ENCODE data around the gene COL27A1. TPM values are rescaled to one million over a fixed set of nuclear protein-coding genes. Genes with fewer than 3 reads are reported as not detected.

The COL27A1 gene
- total RNA-seq, 2 donors from 2014 or later, result 18.5 to 57.1 TPM

GRCh38 chr9:114341991-114342390, 186.7 kb downstream of the COL27A1 start:
- ATAC-seq (ENCODE audit: insufficient number of reproducible peaks, low FRiP score, low read depth) (no peak), DNase-seq (ENCODE audit: low spot score) (no peak)
- no peak for TF ChIP-seq CTCF (IDR thresholded peaks at IDR 0.05)
- Histone ChIP-seq H3K27me3 (replicated peaks; ENCODE audit: insufficient read depth) (no peaks in the 10 kb centered on the region), H3K36me3 (peaks cover 82% of the 10 kb centered on the region), H3K27ac (no peak overlapping the region), H3K4me1 (ENCODE audit: control insufficient read depth in 1 of 2, low read depth in 2 of 2) (no peaks in the 10 kb centered on the region), H3K9me3 (no peaks in the 10 kb centered on the region), H3K4me3 (no peak overlapping the region)

GRCh38 chr9:114342755-114343440, 187.6 kb downstream of the COL27A1 start:
- ATAC-seq (ENCODE audit: insufficient number of reproducible peaks, low FRiP score, low read depth) (no peak), DNase-seq (ENCODE audit: low spot score) (no peak)
- no peak overlapping the region for H3K27ac ChIP-seq
- no peak overlapping the region for H3K4me3 ChIP-seq
- no peaks in the 10 kb centered on the region for H3K4me1 ChIP-seq (ENCODE audit: control insufficient read depth in 1 of 2, low read depth in 2 of 2)
- TF ChIP-seq CTCF (IDR thresholded peaks at IDR 0.05), result no peak
- H3K36me3 ChIP-seq, result peaks cover 84% of the 10 kb centered on the region
- no peaks in the 10 kb centered on the region for H3K9me3 ChIP-seq
- no peaks in the 10 kb centered on the region for H3K27me3 ChIP-seq (replicated peaks; ENCODE audit: insufficient read depth)

GRCh38 chr9:114343471-114344187, 188.3 kb downstream of the COL27A1 start:
- Histone ChIP-seq H3K36me3 (peaks cover 81% of the 10 kb centered on the region), H3K9me3 (no peaks in the 10 kb centered on the region), H3K27ac (no peak overlapping the region), H3K4me3 (no peak overlapping the region), H3K27me3 (replicated peaks; ENCODE audit: insufficient read depth) (no peaks in the 10 kb centered on the region), H3K4me1 (ENCODE audit: control insufficient read depth in 1 of 2, low read depth in 2 of 2) (peaks cover 2 to 5% of the 10 kb centered on the region in 2 donors)
- no peak for TF ChIP-seq CTCF (IDR thresholded peaks at IDR 0.05)
- ATAC-seq (ENCODE audit: insufficient number of reproducible peaks, low FRiP score, low read depth) (no peak), DNase-seq (ENCODE audit: low spot score) (no peak)

- Histone ChIP-seq H3K9me3 (no peaks in the 10 kb centered on the region), H3K27ac (no peak overlapping the region), H3K4me3 (no peak overlapping the region), H3K36me3 (peaks cover 79% of the 10 kb centered on the region), H3K4me1 (ENCODE audit: control insufficient read depth in 1 of 2, low read depth in 2 of 2) (peaks cover 5 to 10% of the 10 kb centered on the region in 2 donors), H3K27me3 (replicated peaks; ENCODE audit: insufficient read depth) (no peaks in the 10 kb centered on the region)
- DNase-seq (ENCODE audit: low spot score), result no peak
- no peak for TF ChIP-seq CTCF (IDR thresholded peaks at IDR 0.05)
- no peak for ATAC-seq (ENCODE audit: insufficient number of reproducible peaks, low FRiP score, low read depth)
Observed at GRCh38 chr9:114344188-114344566, 188.8 kb downstream of the COL27A1 start.

GRCh38 chr9:114344692-114345091, 189.4 kb downstream of the COL27A1 start:
- Histone ChIP-seq H3K27me3 (replicated peaks; ENCODE audit: insufficient read depth) (no peaks in the 10 kb centered on the region), H3K4me1 (ENCODE audit: control insufficient read depth in 1 of 2, low read depth in 2 of 2) (peaks cover 10 to 15% of the 10 kb centered on the region in 2 donors), H3K9me3 (no peaks in the 10 kb centered on the region), H3K36me3 (peaks cover 73% of the 10 kb centered on the region), H3K4me3 (no peak overlapping the region), H3K27ac (no peak overlapping the region)
- DNase-seq (ENCODE audit: low spot score), result no peak
- no peak for TF ChIP-seq CTCF (IDR thresholded peaks at IDR 0.05)
- ATAC-seq (ENCODE audit: insufficient number of reproducible peaks, low FRiP score, low read depth), result no peak
